Measurements from ENCODE around the gene TM9SF2.

The TM9SF2 gene

GRCh38 chr13:99506634-99507033 lies 5.4 kb downstream of the TM9SF2 start:
- H3K36me3 Mint-ChIP-seq (ENCODE audit: low read depth), result peaks cover 58% of the 10 kb centered on the region
- no peaks in the 10 kb centered on the region for H3K9me3 Mint-ChIP-seq
- intact Hi-C loops (cut with micrococcal nuclease), result loop anchor here (1.0 to 5.0 kb wide), 4 partner anchors 36 to 234 kb away; no protein-coding TSS in a partner anchor
- H3K27ac Mint-ChIP-seq, result peak overlapping the region; percentile 62
- H3K4me1 Mint-ChIP-seq (ENCODE audit: low read depth), result peaks cover 76% of the 10 kb centered on the region
- peak overlapping the region; percentile 34 for H3K4me3 Mint-ChIP-seq
- no peaks in the 10 kb centered on the region for H3K27me3 Mint-ChIP-seq

DNA sequence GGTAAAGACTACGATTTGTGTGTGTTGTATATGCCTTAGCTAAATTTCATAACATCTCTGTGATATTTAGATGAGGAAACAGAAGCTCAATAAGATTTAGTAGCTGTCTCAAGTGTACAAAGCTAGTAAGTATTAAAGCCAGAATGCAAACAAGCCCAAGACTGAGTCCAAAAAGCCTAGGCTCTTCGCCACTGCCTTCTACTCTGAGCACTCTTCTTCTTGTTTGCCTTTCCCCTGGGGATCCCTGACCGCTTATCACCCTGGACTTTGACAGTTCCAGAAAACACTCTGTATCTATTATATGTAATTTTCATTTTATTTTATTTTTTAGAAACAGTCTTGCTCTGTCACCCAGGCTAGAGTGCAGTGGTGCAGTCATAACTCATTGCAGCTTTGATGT lies 5.8 kb downstream of the TM9SF2 start:
- intact Hi-C loops (cut with micrococcal nuclease), result loop anchor here (5.0 kb wide), 3 partner anchors 35 to 235 kb away; no protein-coding TSS in a partner anchor
- peaks cover 80% of the 10 kb centered on the region for H3K4me1 Mint-ChIP-seq (ENCODE audit: low read depth)
- H3K27me3 Mint-ChIP-seq, result no peaks in the 10 kb centered on the region
- peaks cover 54% of the 10 kb centered on the region for H3K36me3 Mint-ChIP-seq (ENCODE audit: low read depth)
- no peaks in the 10 kb centered on the region for H3K9me3 Mint-ChIP-seq
- H3K27ac Mint-ChIP-seq, result peak overlapping the region; percentile 62
- H3K4me3 Mint-ChIP-seq, result no peak overlapping the region

- Mint-ChIP-seq H3K36me3 (ENCODE audit: low read depth) (peaks cover 50% of the 10 kb centered on the region), H3K9me3 (no peaks in the 10 kb centered on the region), H3K27ac (peak overlapping the region; percentile 62), H3K27me3 (no peaks in the 10 kb centered on the region), H3K4me3 (no peak overlapping the region), H3K4me1 (ENCODE audit: low read depth) (peaks cover 85% of the 10 kb centered on the region)
- intact Hi-C loops (cut with micrococcal nuclease), result loop anchor here (5.0 kb wide), 3 partner anchors 35 to 235 kb away; no protein-coding TSS in a partner anchor
These were observed 6.3 kb downstream of the TM9SF2 start for GRCh38 chr13:99507551-99507950.

DNA sequence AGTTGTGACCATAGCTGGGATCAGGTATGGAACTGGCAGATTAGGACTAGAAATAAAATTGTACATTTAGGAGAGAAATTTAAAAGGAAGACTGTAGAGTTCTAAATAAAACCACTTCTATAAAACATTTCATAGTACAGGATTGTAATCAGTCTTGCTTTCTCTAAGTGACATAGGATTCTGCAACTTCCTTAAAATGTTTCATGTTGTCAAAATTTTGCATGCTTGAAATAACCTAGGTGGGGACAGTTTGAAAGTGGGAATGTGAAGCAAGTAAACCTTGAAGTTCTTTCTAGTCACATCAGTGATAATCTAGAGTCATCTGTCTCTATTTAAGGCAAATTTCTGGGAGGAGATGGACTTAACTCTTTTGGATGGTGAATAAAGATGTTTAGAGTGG lies 6.7 kb downstream of the TM9SF2 start:
- intact Hi-C loops (cut with micrococcal nuclease), result loop anchor here (5.0 kb wide), 3 partner anchors 34 to 236 kb away; no protein-coding TSS in a partner anchor
- Mint-ChIP-seq H3K27ac (peak overlapping the region; percentile 62), H3K4me3 (no peak overlapping the region), H3K36me3 (ENCODE audit: low read depth) (peaks cover 50% of the 10 kb centered on the region), H3K9me3 (no peaks in the 10 kb centered on the region), H3K27me3 (no peaks in the 10 kb centered on the region), H3K4me1 (ENCODE audit: low read depth) (peaks cover 90% of the 10 kb centered on the region)

DNA sequence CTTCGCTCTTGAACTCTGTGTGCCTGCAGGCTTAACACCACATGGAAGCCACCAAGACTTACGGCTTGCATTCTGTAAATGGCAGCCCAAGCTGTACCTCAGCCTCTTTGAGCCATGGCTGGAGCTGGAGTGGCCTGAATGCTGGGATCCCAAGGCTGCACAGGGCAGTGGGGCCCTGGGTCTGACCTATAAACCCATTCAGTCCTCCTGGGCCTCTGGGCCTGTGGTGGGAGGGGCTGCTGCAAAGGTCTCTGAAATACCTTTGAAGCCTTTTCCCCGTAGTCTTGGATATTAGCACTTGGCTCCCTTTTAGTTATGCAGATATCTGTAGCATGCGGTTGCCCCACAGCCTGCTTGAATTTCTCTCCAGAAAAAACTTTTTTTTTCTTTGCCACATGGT lies 8.2 kb downstream of the TM9SF2 start:
- intact Hi-C loops (cut with micrococcal nuclease), result loop anchor here (5.0 kb wide), 3 partner anchors 33 to 237 kb away; no protein-coding TSS in a partner anchor
- H3K4me3 Mint-ChIP-seq, result no peak overlapping the region

GRCh38 chr13:99514801-99515200 lies 13.5 kb downstream of the TM9SF2 start:
- Mint-ChIP-seq H3K4me1 (ENCODE audit: low read depth) (peaks cover 55% of the 10 kb centered on the region), H3K4me3 (no peak overlapping the region), H3K9me3 (no peaks in the 10 kb centered on the region), H3K27me3 (no peaks in the 10 kb centered on the region), H3K36me3 (ENCODE audit: low read depth) (peaks cover 41% of the 10 kb centered on the region), H3K27ac (no peak overlapping the region)
- intact Hi-C loops (cut with micrococcal nuclease), result no loop called here

More for the DNA sequence above, 8.2 kb downstream of the TM9SF2 start:
- Mint-ChIP-seq H3K27ac (no peak overlapping the region), H3K4me1 (ENCODE audit: low read depth) (peaks cover 84% of the 10 kb centered on the region), H3K9me3 (no peaks in the 10 kb centered on the region), H3K27me3 (no peaks in the 10 kb centered on the region), H3K36me3 (ENCODE audit: low read depth) (peaks cover 38% of the 10 kb centered on the region)

- intact Hi-C loops (cut with micrococcal nuclease), result no loop called here
- no peak overlapping the region for H3K4me3 Mint-ChIP-seq
- H3K4me1 Mint-ChIP-seq (ENCODE audit: low read depth), result peaks cover 40% of the 10 kb centered on the region
- peaks cover 40% of the 10 kb centered on the region for H3K36me3 Mint-ChIP-seq (ENCODE audit: low read depth)
- no peaks in the 10 kb centered on the region for H3K9me3 Mint-ChIP-seq
- no peaks in the 10 kb centered on the region for H3K27me3 Mint-ChIP-seq
- peak overlapping the region; percentile 25 for H3K27ac Mint-ChIP-seq
These were observed 15.1 kb downstream of the TM9SF2 start for GRCh38 chr13:99516153-99516929.

DNA sequence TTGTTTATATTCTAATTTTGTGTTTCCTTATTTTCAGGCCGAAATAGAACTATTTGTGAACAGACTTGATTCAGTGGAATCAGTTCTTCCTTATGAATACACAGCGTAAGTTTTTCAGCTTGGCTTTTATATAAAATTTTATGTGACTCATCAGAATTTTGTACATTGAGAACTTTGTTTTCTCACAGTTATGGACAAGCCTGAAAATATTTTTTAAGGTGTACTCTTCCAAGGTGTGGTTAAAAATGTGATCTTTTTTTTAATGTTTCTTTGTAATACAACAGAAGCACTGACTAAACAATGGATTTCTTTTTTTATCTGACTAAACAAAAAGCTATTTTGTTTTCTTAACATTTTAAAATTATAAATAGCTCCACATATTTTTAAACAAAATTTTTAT lies 16.3 kb downstream of the TM9SF2 start:
- no peaks in the 10 kb centered on the region for H3K27me3 Mint-ChIP-seq
- H3K4me1 Mint-ChIP-seq (ENCODE audit: low read depth), result peaks cover 27% of the 10 kb centered on the region
- no peak overlapping the region for H3K27ac Mint-ChIP-seq
- intact Hi-C loops (cut with micrococcal nuclease), result no loop called here
- H3K4me3 Mint-ChIP-seq, result no peak overlapping the region
- no peaks in the 10 kb centered on the region for H3K9me3 Mint-ChIP-seq
- H3K36me3 Mint-ChIP-seq (ENCODE audit: low read depth), result peaks cover 50% of the 10 kb centered on the region

GRCh38 chr13:99517984-99518383 lies 16.7 kb downstream of the TM9SF2 start:
- Mint-ChIP-seq H3K9me3 (no peaks in the 10 kb centered on the region), H3K4me3 (no peak overlapping the region), H3K27me3 (no peaks in the 10 kb centered on the region), H3K36me3 (ENCODE audit: low read depth) (peaks cover 54% of the 10 kb centered on the region), H3K27ac (no peak overlapping the region), H3K4me1 (ENCODE audit: low read depth) (peaks cover 23% of the 10 kb centered on the region)
- intact Hi-C loops (cut with micrococcal nuclease), result no loop called here

DNA sequence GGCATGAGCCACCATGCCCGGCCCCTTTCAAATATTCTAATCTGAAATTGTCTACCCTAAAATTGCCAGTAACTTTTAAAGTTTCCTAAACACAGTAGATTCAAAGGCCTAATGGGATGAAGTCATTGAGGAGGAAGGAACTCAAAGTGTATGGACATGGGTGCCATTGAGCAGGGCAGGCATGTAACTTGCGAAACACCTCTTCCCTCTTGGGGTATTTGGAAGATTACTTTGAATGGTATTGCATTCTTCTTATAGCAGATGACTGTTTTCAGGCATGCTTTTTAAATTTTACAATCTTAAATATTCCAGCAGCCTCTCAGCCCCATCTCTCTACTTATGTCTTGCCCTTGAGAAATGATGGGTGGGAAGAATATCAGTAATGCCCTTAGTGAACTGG lies 21.0 kb downstream of the TM9SF2 start:
- Mint-ChIP-seq H3K4me3 (no peak overlapping the region), H3K36me3 (ENCODE audit: low read depth) (peaks cover 91% of the 10 kb centered on the region), H3K4me1 (ENCODE audit: low read depth) (peaks cover 24% of the 10 kb centered on the region), H3K27me3 (no peaks in the 10 kb centered on the region), H3K9me3 (no peaks in the 10 kb centered on the region), H3K27ac (no peak overlapping the region)
- intact Hi-C loops (cut with micrococcal nuclease), result no loop called here

DNA sequence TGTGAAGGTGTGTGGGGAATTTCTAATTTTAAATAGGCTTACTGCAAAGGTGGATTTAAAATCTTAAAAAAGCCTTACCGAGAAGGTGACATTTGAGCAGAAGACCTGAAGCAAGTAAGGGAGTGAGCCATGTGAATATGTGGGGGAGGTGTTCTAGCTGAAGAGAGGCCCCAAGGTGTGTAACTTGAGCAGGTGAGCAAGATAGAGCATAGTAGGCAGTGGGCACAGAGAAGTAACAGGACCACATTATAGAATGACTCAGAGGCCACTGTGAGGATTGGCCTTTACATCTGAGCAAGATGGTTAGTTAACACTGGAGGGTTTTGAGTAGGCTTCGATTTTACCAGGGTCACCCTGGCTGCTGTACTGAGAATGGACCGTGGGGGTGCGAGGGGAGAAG lies 22.6 kb downstream of the TM9SF2 start:
- Mint-ChIP-seq H3K27me3 (no peaks in the 10 kb centered on the region), H3K9me3 (no peaks in the 10 kb centered on the region), H3K4me3 (no peak overlapping the region), H3K27ac (no peak overlapping the region), H3K36me3 (ENCODE audit: low read depth) (peaks cover 86% of the 10 kb centered on the region), H3K4me1 (ENCODE audit: low read depth) (peaks cover 24% of the 10 kb centered on the region)
- intact Hi-C loops (cut with micrococcal nuclease), result no loop called here

DNA sequence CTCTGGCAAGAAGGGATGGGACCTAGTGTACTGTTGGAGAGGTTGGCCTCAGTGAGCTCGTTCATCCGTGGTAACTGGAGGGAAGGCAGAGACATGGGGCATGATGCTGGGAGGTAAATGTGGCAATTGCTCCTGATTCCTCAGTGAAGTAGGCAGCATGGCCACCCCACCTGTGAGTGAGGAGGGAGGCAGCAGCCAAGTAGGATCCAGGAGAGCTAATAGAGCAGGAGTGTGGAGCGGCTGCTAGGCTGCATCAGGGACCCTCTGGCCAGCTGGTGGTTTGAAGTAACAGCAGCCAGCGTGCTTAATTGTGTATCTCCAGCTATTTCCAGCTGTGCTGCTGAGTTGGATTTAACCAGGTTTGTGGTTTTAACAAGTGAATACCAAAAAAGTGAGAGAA lies 24.7 kb downstream of the TM9SF2 start:
- Mint-ChIP-seq H3K4me1 (ENCODE audit: low read depth) (peaks cover 24% of the 10 kb centered on the region), H3K27ac (peak overlapping the region; percentile 10), H3K4me3 (no peak overlapping the region), H3K36me3 (ENCODE audit: low read depth) (peaks cover 80% of the 10 kb centered on the region), H3K27me3 (no peaks in the 10 kb centered on the region), H3K9me3 (no peaks in the 10 kb centered on the region)
- intact Hi-C loops (cut with micrococcal nuclease), result no loop called here

- Mint-ChIP-seq H3K27me3 (no peaks in the 10 kb centered on the region), H3K4me1 (ENCODE audit: low read depth) (peaks cover 24% of the 10 kb centered on the region), H3K9me3 (no peaks in the 10 kb centered on the region), H3K36me3 (ENCODE audit: low read depth) (peaks cover 80% of the 10 kb centered on the region), H3K4me3 (no peak overlapping the region), H3K27ac (peak overlapping the region; percentile 10)
- intact Hi-C loops (cut with micrococcal nuclease), result no loop called here
These were observed 25.3 kb downstream of the TM9SF2 start for GRCh38 chr13:99526549-99526948.

GRCh38 chr13:99527301-99527700 lies 26.0 kb downstream of the TM9SF2 start:
- Mint-ChIP-seq H3K27ac (no peak overlapping the region), H3K4me1 (ENCODE audit: low read depth) (peaks cover 24% of the 10 kb centered on the region)
- intact Hi-C loops (cut with micrococcal nuclease), result no loop called here

More at GRCh38 chr13:99527301-99527700, 26.0 kb downstream of the TM9SF2 start:
- Mint-ChIP-seq H3K4me3 (no peak overlapping the region), H3K9me3 (no peaks in the 10 kb centered on the region), H3K27me3 (no peaks in the 10 kb centered on the region), H3K36me3 (ENCODE audit: low read depth) (peaks cover 80% of the 10 kb centered on the region)
